NK-92 treated with Interleukin-12 subunit alpha and Interleukin-12 subunit beta, amount 100 ng/mL, for 24 hours (cell line): ENCODE data around the gene TIMM8B.
"Not testable (repeated sequence)": the region's sequence is repeated elsewhere in the genome, so short reads cannot be mapped to it uniquely, and the experiment has no call there.

Experiments used
- DNase-seq: peaks from one replicate; lab custom pipeline; 2025; lab: John Stamatoyannopoulos, UW

The TIMM8B gene

DNA sequence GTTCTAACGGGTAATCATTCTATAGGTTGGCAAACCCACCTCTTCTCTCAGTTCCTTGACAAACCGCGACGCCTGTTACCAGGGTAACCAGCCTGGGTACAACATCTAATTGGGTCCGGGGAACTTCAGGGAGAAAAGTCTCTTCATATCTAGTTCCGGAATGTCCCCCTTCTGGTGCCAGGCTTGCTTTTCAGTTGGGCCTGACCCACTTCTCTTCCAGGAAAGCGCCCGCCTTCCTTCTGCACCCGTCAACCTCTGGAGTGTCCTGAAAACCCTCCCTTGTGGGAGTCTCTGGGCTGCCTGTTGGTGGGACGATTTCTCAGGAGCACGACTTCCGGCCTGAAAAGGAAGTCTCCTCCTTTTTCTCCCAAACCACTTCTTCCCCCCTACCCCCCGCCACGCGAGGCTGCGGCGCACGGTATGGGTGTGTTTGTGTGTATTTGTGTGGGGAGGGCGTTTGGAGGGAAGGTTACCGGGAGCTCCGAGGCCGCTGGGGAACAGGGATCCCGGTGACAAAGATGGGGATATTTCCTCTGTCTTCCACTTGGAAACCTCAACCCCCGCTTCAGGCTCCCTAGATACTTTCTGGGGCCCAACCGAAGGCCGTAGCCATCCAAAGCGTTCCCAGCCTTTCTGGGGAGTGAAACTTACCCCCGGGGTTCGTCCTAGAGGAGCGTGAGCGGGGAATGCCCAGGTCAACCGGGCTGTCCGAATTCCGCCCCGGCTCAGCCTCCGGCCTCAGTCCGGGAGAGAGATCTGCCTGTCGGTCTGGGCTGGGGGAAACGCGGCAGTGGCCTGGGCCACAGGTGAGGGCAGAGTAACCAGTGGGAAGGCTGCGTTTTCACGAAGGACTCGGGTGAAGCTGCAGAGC, 12.4 kb downstream of the TIMM8B start, which contains the start of the genes NKAPD1 and PIH1D2:
Gene NKAPD1 (plus strand): TSS at position 359 of the 871 bp plus-strand sequence. CDS start 1,276 bp downstream, outside the sequence.
Gene PIH1D2 (minus strand): TSS at position 77 of the 871 bp plus-strand sequence. CDS start 843 bp downstream, outside the sequence.
- DNase-seq, result peak; percentile 67

DNA sequence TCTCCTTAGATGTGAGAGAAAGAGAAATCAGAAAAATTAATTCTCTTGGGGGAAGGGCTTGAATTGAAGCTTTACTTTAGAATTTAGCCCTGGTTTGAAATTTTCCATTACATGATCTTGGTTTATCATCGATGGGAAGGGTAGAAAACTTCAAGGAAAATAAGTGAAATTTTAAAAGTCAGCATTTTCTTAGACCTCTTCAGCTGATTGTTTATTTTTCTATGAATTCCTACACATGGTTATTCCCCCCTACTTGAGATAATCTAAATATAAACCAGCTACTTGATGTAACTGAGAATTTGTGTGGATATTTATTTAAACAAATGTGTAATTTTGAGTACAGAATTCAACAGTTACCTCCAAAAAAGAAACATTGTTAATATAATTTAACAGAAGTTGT, 23.6 kb downstream of the TIMM8B start:
- no peak for DNase-seq

DNA sequence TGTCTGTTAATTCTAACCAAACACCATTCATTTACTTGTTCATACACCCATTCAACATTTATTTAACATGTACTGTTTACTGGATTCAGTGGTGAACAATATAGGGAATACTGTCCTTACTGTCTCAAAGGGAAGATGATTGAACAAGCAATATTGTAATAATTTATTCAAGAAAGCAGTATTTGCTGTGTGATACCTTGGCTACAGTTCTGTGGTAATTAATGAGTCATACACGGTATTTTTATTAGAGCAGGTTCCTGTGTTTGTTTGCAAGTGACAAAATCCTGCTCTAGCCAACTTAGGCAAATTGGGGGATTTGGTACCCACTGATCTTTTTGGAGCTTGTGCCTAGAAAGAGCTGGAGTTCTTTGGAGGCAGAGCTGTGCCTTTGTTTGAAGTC, 28.5 kb downstream of the TIMM8B start:
- no peak for DNase-seq

DNA sequence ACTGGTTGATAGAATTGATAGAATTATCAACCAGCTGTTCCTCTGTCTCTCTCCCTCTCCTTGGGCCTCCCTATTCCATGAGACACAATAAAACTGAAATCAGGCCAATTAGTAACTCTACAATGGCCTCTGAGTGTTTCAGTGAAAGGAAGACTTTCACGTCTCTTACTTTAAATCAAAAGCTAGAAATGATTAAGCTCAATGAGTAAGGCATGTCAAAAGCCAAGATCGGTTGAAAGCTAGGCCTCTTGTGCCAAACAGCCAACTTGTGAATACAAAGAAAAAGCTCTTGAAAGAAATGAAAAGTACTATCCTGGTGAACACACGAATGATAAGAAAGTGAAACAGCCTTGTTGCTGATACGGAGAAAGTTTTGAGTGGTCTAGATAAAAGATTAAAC, 29.4 kb downstream of the TIMM8B start:
- DNase-seq, result no peak

DNA sequence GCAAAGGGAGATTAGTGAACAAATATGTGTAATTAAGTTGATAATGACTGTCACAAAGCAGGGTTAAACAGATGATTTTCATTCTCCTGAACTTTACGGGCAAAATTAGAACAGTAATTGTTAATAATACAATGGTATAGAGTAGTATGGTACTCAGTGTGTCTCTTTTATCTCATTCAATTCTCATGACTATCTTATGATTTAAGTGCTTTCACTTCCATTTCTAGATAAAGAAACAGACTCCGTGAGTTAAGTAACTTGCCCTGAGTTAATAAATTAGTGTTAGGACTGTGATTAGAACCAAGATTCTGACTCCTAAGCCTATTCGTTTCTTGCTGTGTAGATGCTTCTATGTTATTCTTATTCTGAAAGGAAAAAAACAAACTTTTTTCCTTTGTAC, 34.8 kb downstream of the TIMM8B start:
- DNase-seq, result no peak

DNA sequence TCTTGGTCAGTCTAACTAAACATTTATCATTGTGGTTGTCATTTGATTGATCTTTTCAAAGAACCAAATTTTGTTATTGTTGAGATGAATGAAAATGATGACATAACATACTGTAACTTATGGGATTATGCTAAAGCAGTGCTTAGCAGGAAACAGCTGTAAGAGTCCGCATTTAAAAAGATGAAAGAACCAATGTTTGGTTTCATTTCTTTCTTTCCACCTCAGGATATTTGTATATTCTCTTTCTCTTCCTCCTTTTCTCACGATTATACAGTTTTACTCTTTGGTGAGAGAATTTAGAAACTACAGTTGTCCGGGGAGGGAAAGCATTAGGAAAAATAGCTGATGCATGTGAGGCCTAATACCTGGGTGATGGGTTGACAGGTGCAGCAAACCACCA, 35.8 kb downstream of the TIMM8B start:
- no peak for DNase-seq

DNA sequence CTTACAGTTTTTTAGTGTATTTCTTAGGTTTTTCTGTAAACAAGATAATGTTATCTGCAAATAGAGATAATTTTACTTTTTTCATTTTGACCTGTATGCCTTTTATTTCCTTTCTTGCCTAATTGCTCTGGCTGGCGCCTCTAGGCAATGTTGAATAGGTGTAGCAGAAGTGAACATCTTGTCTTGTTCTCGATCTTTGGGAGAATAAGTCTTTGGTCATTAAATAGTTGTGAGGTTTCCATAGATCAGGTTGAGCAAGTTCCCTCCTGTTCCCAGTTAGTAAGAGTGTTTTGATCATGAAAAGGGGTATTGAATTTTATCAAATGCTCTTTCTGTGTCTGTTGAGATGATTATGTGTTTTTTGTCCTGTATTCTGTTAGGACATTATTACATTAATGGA, 36.8 kb downstream of the TIMM8B start:
- DNase-seq, result no peak

DNA sequence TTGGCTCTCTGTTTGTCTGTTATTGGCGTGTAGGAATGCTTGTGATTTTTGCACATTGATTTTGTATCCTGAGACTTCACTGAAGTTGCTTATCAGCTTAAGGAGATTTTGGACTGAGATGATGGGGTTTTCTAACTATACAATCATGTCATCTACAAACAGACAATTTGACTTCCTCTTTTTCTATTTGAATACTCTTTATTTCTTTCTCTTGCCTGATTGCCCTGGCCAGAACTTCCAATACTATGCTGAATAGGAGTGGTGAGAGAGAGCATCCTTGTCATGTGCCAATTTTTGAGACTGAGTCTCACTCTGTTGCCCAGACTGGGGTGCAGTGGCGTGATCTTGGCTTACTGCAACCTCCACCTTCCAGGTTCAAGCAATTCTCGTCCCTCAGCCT, 38.3 kb downstream of the TIMM8B start:
- DNase-seq, result not testable (repeated sequence)

DNA sequence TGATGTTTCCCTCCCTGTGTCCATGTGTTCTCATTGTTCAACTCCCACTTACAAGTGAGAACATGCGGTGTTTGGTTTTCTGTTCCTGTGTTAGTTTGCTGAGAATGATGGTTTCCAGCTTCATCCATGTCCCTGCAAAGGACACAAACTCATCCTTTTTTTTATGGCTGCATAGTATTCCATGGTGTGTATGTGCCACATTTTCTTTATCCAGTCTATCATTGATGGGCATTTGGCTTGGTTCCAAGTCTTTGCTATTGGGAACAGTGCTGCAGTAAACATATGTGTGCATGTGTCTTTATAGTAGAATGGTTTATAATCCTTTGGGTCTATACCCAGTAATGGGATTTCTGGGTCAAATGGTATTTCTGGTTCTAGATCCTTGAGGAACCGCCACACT, 39.9 kb downstream of the TIMM8B start:
- not testable (repeated sequence) for DNase-seq

DNA sequence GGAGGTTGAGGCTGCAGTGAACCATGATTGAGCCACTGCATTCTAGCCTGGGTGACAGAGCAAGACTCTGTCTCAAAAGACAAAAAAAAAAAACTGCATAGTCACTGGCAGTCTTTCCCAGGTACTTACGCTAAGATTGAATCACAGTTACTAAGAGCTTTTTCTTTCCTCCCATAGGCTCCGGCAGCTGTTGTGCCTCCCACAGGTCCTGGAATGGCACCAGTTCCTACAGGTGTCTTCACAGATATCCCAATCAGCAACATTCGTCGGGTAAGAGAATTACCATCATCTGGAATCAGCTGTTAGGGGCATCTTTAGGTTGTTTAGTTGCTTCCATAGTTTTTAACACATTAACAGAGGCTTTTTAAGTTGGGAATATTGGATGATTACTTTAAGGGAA, 41.6 kb downstream of the TIMM8B start:
- no peak for DNase-seq

DNA sequence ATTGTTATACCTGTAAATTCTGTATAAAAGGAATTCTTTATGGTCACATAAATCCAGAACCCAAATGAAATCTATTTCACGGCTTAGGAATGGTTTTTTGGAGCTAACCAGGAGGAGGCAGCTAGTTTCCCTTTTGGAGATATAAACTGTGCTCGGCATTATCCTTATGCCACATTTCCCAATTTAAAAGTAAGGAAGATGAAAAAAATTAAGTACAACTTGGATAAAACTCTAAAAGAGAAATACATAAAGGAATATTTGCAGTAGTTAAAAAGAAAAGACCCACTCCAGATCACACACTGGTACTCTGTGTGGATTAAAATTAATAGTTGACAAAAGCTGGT, 43.6 kb downstream of the TIMM8B start:
- DNase-seq, result no peak

DNA sequence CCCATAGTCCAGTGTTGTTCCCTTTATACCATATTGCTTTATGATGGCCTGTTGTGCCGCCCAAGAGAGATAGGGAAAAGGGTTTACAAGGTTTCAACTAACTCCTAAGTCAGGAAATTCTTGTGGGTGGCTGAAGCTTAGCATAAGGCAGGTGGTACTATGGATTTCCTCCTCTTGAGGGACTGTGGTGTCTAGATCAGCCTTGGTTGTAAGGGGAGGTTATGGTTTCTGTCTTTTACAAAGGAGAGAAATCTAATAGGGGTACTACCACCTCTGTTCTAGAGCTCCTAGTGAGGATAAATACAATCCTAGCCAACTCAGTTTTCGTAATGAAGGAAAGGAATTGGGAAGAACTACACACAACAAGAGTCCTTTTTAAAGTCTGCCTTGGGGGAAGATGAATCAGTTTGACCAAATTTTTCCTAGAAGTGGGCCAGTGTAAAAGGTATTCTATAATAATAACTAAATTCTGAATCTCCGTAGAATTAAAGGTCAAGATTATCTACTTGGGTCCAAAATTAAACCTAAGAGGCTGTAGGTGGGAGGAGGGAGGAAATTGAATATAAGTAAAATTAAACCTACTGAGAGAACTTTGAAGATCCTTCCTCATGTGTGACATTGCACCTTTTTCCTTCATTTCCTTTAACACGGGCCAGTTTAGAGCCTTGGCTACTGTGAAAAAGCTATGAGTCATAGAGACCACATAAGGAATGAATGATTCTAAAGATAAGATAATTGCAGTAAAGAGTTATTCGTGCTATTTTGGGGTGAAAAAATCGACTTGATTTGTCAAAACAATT, 44.2 kb downstream of the TIMM8B start:
- DNase-seq, result no peak

DNA sequence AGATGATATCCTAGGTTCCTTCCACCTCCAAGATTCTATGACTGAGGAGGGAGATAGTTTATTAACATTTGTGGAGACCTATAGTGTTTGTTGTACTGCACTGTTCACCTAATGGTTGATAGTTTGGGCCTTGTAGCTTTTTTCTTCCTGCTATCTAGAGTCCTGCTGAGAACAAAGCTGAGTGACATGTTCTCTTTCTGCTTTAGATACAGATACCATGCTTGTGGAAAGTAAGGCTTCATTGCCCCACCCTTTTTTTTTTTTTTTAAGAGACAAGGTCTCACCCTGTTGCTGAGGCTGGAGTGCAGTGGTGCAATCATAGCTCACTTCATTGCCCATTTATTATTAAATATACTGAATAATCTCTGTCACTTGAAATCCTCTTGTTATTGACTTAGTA, 49.0 kb downstream of the TIMM8B start:
- no peak for DNase-seq
